HG03066 (cell line): ENCODE data around the gene SNAP29.
"Not testable (repeated sequence)": the region's sequence is repeated elsewhere in the genome, so short reads cannot be mapped to it uniquely, and the experiment has no call there.

Experiments
- ATAC-seq: cut with Tn5 transposase; IDR thresholded peaks from one replicate; pipeline ENCODE4 v1.9.1; 2021; ENCODE audit warnings: low read depth; ENCODE audit not compliant: unreplicated experiment

Gene SNAP29

DNA sequence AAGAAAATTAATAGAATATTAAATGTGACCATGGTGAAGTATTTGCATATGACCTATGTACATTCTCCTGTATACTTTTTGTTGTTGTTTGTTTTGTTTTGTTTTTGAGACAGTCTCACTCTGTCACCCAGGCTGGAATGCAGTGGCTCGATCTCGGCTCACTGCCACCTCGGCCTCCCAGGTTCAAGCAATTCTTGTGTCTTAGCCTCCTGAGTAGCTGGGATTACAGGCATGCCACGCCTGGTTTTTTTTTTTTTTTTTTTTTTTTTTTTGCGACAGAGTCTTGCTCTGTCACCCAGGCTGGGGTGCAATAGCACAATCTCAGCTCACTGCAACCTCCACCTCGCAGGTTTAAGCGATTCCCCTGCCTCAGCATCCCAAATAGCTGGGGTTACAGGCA, 38.9 kb downstream of the SNAP29 start:
- not testable (repeated sequence) for ATAC-seq

GRCh38 chr22:20899827-20900423, 41.1 kb downstream of the SNAP29 start:
- ATAC-seq: no peak

DNA sequence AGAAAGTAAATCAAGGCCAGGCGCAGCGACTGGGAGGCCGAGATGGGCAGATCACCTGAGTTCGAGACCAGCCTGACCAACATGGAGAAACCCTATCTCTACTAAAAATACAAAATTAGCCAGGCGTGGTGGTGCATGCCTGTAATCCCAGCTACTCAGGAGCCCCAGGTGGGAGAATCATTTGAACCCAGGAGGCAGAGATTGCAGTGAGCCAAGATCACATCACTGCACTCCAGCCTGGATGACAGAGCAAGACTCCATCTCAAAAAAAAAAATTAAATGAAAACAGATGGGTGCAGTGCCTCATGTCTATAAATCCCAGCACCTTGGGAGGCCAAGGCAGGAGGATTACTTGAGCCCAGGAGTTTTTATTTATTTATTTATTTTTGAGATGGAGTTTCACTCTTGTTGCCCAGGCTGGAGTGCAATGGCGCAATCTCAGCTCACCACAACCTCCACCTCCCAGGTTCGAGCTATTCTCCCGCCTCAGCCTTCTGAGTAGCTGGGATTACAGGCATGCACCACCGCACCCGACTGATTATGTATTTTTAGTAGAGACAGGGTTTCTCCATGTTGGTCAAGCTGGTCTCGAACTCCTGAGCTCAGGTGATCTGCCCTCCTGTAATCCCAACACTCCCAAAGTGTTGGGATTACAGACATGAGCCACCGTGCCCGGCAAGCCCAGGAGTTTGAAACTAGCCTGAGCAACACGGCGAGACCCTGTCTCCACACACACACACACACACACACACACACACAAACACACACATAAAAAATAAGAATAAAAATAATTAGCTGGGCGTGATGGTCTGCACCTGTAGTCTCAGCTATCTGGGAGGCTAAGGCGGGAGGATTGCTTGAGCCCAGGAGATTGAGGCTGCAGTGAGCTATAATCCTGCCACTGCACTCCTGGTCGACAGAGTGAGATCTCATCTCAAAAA, 42.6 kb downstream of the SNAP29 start:
- ATAC-seq: not testable (repeated sequence)

DNA sequence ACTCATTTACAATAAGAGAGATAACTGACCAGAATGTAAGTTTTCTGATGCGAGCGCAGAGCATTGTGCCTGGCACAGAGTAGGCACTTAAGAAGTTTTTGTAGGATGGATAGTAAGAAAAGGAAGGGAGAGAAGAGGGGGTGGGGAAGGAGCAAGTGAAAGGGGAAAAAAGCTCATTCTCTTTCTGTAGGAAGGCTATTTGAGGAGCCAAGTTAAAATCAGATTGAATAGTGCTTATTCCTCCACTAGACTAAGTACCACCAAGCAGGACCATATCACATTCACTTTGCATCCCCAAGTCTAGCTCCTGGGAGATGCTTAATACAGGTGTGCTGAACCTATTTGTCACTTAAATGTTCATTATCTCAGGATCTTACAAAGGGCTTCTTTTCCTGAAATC, 44.3 kb downstream of the SNAP29 start:
- ATAC-seq: no peak

DNA sequence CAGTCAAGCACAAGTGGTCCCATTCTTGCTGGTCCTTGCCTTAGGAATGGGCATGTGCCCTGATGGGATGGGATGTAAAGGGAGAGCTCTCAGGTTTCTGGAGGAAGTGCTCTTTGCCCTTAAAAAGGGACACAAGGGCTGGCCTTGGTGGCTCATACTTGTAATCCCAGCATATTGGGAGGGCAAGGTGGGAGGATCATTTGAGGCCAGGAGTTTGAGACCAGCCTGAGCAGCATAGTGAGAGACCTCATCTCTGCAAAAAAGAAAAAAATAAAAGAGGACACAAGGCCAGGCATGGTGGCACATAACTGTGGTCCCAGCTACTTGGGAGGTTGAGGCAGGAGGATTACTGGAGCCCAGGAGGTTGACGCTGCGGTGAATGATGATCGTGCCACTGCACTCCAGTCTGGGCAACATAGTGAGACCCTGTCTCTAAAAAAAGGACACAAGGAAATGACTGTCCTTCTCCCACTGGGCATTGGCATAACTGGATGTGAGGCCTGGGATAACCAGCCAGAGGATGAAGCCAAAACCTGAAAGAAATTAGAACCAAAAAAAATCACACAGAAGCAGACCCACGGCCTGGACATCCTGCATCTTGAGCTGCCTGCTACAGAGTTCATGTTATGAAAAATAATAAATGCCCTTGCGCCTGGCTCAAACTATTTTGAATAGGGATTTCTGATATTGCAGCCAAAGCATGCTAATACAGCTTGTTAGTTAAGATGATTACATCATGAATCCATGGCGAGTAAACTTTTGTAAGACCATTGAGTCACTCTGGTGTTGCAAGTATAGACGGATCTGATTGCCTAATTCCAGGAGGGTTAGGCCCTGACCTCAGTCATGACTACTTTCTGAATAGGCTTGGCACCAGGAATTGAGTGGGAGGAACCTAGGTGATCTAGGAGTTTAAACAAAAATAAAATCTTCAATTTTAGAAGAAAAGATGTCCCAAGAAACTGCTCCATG, 45.5 kb downstream of the SNAP29 start:
- ATAC-seq: no peak

GRCh38 chr22:20904980-20905355, 46.2 kb downstream of the SNAP29 start:
- no peak for ATAC-seq

- no peak for ATAC-seq
Observed at GRCh38 chr22:20905415-20906386, 46.9 kb downstream of the SNAP29 start.

DNA sequence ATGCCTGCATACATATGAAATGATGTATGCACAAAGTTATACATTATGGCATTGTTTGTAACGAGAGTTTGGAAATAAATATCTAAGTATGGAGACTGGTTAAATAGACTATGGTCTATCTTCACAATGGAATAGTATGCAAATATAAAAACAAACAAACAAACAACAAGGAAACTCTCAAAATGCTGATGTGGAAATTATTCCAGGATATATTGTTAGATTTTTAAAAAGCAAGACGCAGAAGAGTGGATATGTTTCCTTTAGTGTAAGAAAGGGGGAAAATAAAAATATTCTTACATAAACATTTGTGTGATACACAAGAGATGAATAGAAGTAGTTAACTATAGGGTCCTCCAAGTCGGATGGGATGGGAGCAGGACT, 47.6 kb downstream of the SNAP29 start:
- no peak for ATAC-seq

DNA sequence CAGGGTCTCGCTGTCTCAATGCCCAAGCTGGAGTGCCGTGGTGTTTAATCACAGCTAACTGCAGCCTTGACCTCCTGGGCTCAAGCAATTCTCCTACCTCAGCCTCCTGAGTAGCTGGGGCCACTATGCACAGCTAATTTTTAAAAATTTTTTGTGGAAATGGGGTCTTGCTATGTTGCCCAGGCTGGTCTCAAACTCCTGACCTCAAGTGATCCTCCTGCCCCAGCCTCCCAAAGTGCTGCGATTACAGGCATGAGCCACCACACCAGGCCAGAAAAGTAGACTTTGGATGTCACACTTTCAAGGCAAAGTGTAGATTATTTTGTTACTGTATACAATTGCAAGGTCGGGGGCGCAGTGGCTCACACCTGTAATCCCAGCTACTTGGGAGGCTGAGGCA, 49.9 kb downstream of the SNAP29 start:
- ATAC-seq: not testable (repeated sequence)

DNA sequence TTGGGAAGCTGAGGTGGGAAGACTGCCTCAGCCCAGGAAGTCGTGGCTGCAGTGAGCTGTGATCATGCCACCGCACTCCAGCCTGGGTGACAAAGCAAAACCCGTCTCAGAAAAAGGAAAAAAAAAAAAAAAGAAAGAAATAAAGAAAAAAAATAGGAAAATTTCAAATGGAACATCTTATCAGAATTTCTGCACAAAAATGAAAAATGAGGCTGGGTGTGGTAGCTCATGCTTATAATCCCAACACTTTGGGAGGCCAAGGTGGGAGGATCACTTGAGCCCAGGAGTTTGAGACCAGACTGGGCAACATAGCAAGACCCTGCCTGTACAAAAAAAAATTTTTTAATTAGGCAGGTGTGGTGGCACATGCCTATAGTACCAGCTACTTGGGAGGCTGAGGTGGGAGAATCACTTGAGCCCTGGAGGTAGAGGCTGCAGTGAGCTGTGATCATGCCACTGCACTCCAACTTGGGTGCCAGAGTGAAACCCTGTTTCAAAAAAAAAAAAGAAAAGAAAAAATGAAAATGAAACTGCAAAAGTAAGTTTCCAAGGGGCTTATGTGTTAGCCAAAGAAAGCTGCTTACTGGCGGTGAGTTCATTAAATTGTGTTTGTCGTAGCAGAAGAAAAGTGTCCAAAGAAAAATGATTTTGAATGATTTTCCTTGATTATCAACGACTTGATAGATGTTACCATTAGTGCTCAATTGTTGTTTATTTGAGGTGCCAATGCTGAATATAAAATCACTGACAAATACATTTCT, 50.9 kb downstream of the SNAP29 start:
- no peak for ATAC-seq

GRCh38 chr22:20912494-20912893, 53.7 kb downstream of the SNAP29 start:
- ATAC-seq: no peak

- ATAC-seq: peak; percentile 90
Observed at GRCh38 chr22:20916916-20917810, 58.4 kb downstream of the SNAP29 start, which contains the start of gene CRKL. TSS of gene CRKL (plus strand) at chr22:20917407. CDS start at chr22:20917935, 528 bp downstream.

GRCh38 chr22:20918663-20919218, 59.9 kb downstream of the SNAP29 start:
- no peak for ATAC-seq

GRCh38 chr22:20919718-20920117, 60.9 kb downstream of the SNAP29 start:
- no peak for ATAC-seq

- no peak for ATAC-seq
Observed at GRCh38 chr22:20920881-20921203, 62.0 kb downstream of the SNAP29 start.

GRCh38 chr22:20922141-20922751, 63.4 kb downstream of the SNAP29 start:
- ATAC-seq: no peak

DNA sequence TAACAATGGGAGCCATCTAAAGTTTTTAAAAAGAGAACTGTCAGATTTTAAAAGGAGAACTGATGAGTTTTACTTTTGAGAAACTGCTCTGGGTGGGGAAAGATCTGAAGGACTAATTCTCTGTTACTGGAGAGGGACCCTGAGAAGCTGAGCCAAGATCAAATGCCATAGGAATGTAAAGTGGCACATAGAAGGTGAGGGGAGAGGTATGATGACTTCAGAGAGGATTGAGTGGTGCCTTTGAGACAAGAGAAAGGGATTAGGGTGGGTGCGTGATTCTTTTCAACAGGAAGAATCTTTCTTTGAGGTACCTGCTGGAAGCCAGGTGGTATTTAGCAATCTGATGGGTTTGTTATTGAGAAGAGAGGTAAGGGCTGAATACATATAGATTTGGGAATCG, 67.4 kb downstream of the SNAP29 start:
- ATAC-seq: no peak
